Stimulated activated CD8-positive, alpha-beta memory T cell treated with anti-CD3 and anti-CD28 coated beads, Interleukin-7, amount 100 ng/mL, for 24 hours (primary cell): ENCODE data around the gene PIK3R5.

Experiments
- DNase-seq: peaks from one replicate; pipeline ENCODE4 v3.0.0-alpha.2; 2020; ENCODE audit warnings: low read depth

The PIK3R5 gene

DNA sequence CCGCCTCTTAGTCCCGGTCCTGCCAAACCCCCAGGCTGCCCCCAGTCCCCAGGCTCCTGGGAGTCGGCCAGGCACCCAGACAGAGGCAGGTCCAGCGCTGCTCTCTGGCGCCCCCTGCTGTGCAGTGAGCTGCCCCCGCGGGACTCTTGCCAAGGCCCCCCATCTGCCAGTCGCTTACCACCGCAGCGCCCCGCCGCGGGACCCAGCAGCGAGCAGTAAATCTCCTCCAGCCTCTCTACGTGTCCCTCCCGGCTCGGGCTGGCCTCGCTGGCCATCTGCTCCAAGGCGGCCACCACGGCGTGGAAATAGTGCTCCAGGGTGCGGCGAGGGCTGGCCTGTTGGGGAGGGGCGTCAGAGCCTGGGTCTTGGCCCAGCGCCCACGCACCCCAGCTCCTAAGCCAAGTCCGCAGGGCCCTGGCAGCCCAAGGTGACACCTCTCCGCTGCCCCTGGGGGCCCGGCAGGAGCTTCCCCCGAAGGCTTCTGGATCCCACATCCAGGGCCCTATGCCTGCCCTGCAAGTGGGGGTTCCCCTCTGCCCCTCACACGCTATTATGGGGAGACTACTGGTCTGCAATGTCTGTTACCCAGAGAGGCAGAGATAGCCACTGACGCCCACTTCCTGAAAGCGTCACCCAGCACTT is 132.7 kb downstream of the PIK3R5 start:
- peak; percentile 5 for DNase-seq

DNA sequence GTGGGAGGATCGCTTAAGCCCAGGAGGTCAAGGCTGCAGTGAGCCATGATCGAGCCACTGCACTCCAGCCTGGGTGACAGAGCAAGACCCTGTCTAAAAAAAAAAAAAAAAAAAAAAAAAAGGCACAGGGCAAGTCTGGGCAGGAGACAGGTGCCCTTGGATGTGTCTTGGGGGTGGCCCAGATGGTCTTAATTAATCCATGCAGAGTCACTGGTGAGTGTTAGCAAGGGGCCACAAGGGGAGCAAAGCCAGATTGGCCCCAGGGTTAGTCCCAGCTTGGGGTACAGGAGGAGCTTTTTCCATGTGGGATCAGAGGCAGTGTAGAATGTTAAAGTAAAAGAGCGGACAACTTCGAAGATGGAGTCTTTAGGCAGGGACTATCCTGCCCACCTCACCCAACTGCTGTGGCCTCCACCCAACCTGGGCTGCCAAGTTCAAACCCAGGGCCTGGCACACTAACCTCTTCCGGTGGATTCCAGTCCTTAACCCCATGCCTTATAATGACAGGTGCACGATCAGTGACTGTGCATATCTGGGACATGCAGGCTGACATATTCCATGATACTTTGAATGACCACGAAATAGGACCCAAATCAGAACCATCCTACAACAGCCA is 134.2 kb downstream of the PIK3R5 start:
- no peak for DNase-seq

DNA sequence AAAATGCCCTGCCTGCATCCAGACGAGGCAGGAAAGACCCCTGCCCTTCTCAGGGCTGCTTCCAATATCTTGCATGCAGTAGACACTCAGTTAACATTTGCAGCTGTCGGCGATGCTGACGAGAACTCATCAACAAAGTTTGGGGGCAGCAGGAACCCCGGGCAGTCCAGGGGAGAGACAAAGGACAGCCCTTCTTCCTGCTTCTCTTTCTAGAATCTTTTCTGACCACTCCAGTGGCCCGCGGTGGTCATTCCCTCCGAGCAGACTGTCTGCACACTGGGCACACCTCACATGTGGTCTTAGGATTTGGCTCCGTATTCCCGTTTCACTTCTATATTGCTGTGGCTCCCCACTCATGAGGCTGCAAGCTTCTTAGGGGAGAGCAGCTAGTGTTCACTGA is 135.4 kb downstream of the PIK3R5 start:
- no peak for DNase-seq

DNA sequence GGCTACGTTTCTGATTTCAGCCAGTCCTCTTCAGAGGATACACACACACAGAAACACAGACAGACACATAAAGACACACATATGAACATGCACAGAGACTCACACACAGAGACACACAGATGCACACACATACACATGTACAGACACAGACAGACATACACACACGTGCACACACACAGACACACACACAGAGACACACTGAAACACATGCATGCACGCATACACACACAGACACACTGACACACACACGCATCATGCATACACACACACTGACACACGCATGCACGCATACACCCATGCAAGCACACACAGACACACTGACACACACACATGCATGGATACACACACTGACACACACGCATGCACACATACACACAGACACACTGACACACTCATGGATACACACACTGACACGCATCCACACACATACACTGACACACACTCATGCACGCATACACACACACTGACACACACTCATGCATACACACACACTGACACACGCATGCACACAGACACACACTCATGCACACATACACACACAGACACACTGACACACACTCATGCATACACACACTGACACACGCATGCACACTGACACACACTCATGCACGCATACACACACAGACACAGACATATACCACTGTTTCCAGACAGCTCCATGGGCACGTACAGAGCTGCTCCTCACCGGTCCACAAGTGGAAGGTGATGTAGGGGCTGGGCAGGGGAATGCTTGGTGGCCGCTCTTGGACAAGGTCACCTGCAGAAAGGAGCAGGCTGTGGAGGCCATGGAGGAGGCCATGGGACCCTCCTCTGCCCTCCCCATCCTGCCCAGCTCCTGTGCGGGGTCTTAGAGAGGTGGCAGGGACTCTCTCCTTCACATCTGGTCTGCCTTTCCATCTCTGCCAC is 136.2 kb downstream of the PIK3R5 start:
- no peak for DNase-seq
